Stimulated activated CD8-positive, alpha-beta memory T cell treated with anti-CD3 and anti-CD28 coated beads, Interleukin-7, amount 100 ng/mL, for 4 hours (primary cell): ENCODE measurements around the gene BCHE.

Experiments used
- DNase-seq, 2 donors: peaks; one replicate each; pipeline ENCODE4 v3.0.0-alpha.2; 2020; ENCODE audit warnings: low read depth in 2 of 2

BCHE gene

GRCh38 chr3:165837058-165837525, at the start of gene BCHE:
Gene BCHE, minus strand, starts transcription at chr3:165837423. Its CDS starts 6,390 bp downstream, at chr3:165831033.
- DNase-seq, result no peak

DNA sequence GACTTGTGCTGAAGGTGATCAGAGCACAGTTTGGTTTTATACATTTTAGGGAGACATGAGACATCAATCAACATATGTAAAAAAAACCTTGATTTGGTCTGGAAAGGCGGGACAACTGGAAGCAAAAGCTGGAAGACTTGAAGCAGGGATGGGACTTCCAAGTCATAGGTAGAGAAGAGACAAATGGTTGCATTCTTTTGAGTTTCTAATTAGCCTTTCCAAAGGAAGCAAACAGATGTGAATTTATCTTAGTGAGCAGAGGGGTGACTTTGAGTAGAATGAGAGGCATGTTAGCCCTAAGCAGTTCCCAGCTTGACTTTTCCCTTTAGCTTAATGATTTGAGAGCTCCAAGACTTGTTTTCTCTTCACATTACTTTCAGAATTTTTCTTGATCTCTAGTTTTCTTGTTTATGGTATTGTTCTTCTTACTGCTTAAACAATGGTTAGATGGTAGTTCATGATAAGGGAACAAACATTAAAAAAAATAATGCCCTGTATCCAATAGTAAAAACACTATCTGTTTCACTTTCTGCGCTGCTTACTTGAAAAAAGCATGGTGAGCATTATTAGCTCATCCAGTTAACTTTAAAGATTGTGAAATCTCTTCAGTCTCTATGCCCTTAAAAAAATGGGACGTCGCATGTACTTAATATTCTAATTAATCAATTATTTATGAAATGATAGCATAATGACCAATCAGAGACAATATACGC, 48.5 kb upstream of the BCHE start:
- no peak for DNase-seq

GRCh38 chr3:165884518-165884917, 47.3 kb upstream of the BCHE start:
- no peak for DNase-seq

DNA sequence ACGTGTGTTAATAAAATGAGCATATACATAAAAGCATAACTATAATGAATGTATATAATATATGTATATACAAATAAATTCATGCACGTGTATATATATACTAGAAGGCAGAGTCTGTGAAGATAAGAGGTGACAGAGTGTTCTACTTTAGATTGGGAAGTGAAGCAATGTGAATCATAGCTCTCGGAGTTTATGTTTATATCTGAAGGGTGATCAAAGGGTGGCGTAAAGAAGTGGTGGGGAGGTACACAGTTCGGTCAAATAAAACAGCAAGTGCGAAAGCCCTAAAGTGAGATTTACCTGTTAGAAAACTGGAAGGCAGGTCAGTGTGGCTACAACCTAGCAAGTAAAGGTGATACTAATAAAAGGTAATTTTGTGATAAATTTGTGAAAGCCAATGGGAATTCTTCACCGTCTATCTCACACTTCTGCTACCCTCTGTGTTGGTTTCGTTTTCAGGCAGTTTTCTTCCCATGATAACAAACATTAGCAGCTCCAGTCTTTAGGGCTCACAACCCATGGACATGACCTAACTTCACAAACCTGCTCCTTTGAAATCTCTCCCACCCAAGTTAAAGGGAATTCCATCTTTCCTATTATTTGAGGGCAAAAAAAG, 46.7 kb upstream of the BCHE start:
- no peak for DNase-seq

DNA sequence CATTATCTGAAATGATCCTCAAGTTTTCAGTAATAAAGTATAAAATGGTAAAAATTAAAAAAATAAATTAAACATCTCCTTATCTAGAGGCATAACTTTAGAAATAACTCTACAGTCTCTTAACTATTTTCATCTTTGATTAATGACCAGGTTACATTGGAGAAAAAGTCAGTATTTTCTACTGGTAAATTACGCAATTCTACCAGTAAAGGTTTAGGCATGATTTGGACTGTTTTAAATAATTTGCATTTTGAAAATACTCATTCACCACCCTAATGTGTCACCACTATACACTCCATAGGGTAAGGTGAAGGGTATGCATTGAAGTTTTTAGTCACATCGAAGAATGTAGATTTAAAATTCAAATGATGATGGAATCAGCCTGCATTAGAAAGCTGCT, 45.9 kb upstream of the BCHE start:
- no peak for DNase-seq

GRCh38 chr3:165875644-165876043, 38.4 kb upstream of the BCHE start:
- no peak for DNase-seq

DNA sequence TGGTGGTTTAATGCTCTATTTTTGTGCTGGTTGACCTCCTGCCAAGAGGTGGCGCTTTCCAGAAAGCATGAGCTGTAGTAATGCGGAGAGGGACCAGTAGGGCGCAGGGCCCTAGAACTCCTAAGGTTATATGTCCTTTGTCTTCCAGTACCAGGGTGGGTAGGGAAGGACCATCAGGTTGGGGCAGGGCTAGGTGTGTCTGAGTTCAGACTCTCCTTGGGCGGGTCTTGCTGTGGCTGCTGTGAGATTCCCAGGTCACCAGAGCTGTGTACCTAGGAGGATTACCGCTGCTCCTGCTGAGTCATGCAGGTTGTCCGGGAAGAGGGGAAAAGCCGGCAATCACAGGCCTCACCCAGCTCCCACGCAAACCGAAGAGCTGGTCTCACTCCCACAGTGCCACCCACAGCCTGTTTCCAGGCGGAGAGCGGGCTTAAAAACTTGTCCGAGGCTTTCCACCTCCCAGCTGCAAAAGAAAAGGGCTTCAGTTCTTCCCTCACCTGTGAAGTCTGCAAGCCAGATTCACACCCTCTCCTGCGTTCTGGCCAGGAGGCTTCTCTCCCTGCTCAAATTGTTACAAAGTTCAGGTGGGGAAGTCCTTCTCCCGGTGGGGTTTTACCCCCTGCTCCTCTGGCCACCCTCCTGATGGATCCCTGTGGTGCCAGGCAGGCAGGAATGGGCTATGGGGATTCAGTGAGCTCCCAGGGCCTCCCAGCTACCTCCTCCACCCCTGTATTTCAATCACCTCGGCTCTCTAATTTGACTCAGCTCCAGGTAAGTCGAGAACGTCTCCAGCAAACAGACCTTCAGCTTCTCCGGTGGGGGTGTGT, 37.7 kb upstream of the BCHE start:
- no peak for DNase-seq

DNA sequence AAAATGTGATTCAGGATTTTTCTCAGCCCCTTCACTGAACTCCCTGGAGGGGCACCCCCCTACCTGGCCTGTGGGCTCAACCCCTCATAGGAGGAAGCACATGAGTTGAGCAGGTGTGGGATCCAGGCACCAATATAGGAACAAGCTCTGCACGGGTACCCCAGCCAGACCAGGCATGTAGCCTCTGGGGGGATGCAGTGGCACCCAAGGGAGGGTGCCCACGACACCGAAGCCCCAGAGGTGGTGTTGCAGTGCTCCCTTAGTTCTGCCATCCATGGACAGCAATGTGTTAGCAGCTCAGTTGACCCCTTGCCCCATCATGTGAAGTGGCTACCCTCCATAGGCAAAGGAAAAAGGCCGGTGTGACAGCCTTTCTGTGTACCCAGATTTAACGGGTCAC, 30.9 kb upstream of the BCHE start:
- DNase-seq, result no peak

GRCh38 chr3:165859061-165859460, 21.8 kb upstream of the BCHE start:
- no peak for DNase-seq

- no peak for DNase-seq
These were observed 18.4 kb upstream of the BCHE start for GRCh38 chr3:165855581-165855980.

DNA sequence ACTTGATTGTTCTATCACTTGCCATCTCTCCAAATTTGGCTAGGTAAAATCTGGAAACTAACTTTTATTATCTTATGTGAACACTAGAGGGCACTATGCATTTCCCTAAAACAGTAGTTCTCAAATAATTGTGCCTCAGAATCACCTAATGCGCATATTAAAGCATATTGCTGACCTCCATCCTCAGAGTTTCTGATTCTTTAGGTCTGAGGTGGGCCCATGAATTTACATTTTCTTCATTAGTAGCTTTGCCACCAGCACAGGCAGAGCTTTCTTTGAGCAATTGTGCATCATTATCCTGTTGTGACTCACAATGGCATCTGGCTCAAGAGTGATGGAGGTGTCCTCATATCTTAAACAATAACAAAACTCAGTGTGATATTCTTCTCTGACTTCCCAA, 17.5 kb upstream of the BCHE start:
- no peak for DNase-seq

DNA sequence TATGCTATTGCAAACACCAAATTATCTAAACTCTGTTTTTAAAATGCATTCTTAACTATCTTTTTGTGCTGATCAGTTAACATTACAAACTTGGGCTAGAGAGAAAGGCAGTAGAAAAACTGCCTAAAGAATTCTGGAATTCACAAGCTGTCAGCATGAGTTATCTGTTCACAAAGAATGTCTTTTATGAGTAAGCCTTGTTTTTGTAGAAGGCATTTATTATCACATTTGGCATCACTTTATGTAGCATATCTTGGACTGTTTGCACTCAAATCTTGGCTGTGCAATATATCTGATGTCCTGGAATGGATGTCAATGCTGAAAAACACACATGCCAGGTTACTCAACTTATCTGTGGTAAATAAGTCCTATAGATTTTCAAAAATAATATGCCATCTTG, 15.5 kb upstream of the BCHE start:
- no peak for DNase-seq

- no peak for DNase-seq
These were observed 15.0 kb upstream of the BCHE start for GRCh38 chr3:165852191-165852590.

DNA sequence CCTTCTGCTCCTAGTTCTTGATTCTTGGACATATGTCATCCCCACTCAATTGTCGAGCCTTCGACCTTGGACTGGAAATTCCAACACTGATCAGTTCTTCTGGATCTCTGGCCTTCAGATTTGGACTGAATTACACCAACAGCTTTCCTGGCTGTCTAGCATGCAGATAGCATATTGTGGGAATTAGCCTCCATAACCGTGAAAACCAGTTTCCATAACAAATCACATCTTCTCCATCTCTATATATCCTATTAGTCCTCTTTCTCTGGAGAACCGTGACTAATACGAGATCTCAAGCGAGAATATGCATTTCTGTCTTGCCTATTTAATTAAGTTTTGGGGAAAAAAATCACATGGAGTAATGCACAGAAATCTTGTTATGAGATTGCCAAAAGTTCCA, 8.8 kb upstream of the BCHE start:
- DNase-seq, result no peak

GRCh38 chr3:165839296-165840076, 2.3 kb upstream of the BCHE start:
- no peak for DNase-seq

DNA sequence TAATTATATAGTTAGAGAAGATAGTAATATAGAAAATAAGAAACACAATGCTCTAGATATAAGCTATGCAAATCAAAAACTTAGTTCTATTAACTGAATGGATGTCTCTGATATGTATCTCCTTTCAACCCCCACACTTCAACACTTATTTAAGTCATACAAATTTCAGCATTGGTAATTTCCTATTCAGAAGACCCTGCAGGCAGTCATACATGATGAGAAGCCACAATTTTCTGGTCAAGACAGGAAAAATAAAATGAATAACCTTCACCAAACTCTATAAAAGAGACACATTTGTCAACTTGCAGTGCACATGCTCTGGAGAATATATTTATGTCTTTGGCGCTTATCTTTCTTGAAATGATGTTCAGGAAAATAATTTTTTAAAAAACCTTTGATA, 578 bp upstream of the BCHE start:
- no peak for DNase-seq

DNA sequence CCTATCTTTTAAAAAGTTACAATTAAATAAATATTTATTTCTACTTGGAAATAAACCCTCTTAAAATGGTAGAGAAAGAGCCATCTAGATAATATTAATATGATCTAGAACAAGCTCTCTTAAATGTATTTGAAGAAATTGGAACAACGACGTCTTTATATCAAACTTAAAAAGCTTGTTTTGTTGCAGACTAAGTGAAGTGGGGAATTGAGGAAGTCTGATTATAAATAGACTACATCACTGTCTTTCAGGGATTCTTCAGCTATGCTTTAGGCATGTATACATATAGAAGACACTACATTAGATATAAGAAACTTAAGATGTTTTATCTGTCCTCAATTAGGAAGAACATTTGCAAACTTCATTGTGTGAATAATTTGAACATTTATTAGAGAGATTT, 1.8 kb downstream of the BCHE start:
- no peak for DNase-seq

GRCh38 chr3:165830746-165831145, 6.5 kb downstream of the BCHE start:
- DNase-seq, result no peak

DNA sequence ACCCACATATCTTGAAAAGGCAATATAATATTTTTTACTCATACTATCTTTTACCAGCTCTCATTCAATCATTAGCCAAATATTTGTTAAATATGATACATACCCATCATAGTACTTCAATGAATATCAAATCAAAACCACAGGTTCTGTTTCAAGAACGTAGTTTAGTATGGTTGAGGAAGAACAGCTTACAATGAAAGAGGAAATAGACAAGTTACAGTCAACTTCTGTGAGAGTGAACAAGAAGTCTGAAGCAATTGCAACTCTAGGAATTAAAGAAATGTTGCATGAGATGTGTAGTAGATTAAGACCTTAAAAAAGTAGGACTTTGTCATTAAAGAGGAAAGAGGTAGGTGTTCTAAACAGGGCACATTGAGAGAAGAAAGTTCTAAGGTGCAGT, 9.3 kb downstream of the BCHE start:
- no peak for DNase-seq

DNA sequence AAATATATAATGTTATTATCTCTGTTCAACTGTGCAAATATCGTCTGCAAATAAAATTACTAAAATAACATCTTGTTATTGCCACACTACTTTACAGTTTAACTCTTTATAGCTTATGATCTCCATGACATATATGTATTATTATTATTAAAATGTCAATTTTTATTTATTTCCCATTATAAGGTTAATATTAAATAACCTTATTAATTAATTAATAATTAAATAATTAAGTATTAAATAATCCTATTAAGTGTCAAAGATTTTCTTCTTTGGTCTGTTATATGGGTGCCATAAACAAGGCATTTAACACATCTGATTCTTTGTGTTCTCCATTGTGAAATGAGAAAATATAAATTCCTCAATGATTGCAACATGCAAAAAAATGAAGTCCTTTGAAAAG, 10.0 kb downstream of the BCHE start:
- no peak for DNase-seq

GRCh38 chr3:165820671-165821123, 16.5 kb downstream of the BCHE start:
- no peak for DNase-seq

DNA sequence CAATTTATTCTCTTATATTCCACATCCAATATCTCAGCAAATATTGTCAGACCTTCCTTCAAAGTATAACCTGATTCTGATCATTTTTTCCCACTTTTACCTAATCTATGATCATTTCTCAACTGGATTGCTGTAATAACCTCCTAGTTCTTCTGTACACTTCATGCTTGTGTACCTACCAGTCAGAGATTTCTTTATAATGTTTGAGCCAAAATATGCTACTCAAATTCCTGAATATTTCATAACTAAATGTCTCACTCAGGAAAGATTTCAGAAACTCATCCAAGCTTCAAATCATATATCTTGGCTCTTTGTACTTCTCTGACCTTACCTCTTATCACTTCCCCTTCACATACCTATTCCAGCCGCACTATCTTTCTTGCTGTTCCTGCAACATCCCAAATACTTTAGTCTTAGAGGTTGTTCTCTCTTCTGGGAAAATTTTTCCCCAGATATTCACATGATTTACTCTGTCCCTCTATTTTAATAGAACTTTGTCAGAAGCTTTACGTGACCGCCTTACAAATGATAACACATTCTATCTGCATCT, 20.0 kb downstream of the BCHE start:
- DNase-seq, result no peak
